Thyroid gland (tissue), 4 donors: Measurements from ENCODE around the gene TPBGL. TPM values are rescaled to one million over a fixed set of nuclear protein-coding genes. Genes with fewer than 3 reads are reported as not detected.

Experiments used
- DNase-seq, 2 donors: peaks; one replicate each; pipeline ENCODE4 v3.0.0-alpha.2; 2019
- H3K27ac ChIP-seq, 3 donors: fragments of 200-600 bp; sonication (generic); 1 replicate in 2 of 3; 2 replicates in 1 of 3; pipeline ENCODE4 v1.5.1; 2016 to 2019; ENCODE audit warnings: mild to moderate bottlenecking in 1 of 3, moderate library complexity in 1 of 3
- H3K27me3 ChIP-seq: fragments of 200-600 bp; sonication (generic); one replicate; pipeline ENCODE4 v1.5.1; 2019
- H3K36me3 ChIP-seq, 2 donors: fragments of 200-600 bp; sonication (generic); one replicate each; pipeline ENCODE4 v1.5.1; 2016 to 2019
- H3K4me1 ChIP-seq, 2 donors: fragments of 200-600 bp; sonication (generic); one replicate each; pipeline ENCODE4 v1.5.1; 2017 to 2019
- H3K4me3 ChIP-seq, 3 donors: fragments of 200-600 bp; sonication (generic); replicated peaks in 1 of 3; 1 replicate in 2 of 3; 2 replicates in 1 of 3; pipeline ENCODE4 v1.5.1; 2016; ENCODE audit warnings: mild to moderate bottlenecking in 1 of 3
- H3K9me3 ChIP-seq: fragments of 200-600 bp; sonication (generic); one replicate; pipeline ENCODE4 v1.5.1; 2017
- POLR2A ChIP-seq, 2 donors: fragments of 450-650 bp; IDR thresholded peaks; one replicate each; pipeline ENCODE4 v1.6.1; 2017; ENCODE audit warnings: antibody characterized with exemption in 2 of 2, mild to moderate bottlenecking in 2 of 2, moderate library complexity in 1 of 2
- WGBS, 2 donors: methylation state at CpG; one replicate each; pipeline ENCODE4 v1.1.5; 2017; 5-methylcytosine and 5-hydroxymethylcytosine counted together
- intact Hi-C: fragments of 100-400 bp; cut with DNase I; formaldehyde crosslinking; loops from one replicate; pipeline ENCODE4 v1.15.1; 2023
- total RNA-seq, 4 donors: library from RNA; depleted of rRNA; stranded (reverse); fragments of >200 nt; gene quantifications; one replicate each; pipeline ENCODE4 v1.2.3, GENCODE V29; 2016
- TF ChIP-seq, protein P1 (sequence below), 6 experiments: fragments of 200-600 bp in 3 of 6; fragments of 450-650 bp in 3 of 6; sonication (generic) in 3 of 6; IDR thresholded peaks; one replicate each; pipeline ENCODE4 v1.5.1; 2016 to 2019; ENCODE audit warnings: antibody characterized with exemption in 6 of 6, mild to moderate bottlenecking in 2 of 6, inconsistent platforms in 1 of 6, moderate library complexity in 1 of 6

Gene TPBGL
- total RNA-seq, 4 donors from 2014 or later = 0.67 to 0.89 (median 0.79) TPM; not detected in 1

DNA sequence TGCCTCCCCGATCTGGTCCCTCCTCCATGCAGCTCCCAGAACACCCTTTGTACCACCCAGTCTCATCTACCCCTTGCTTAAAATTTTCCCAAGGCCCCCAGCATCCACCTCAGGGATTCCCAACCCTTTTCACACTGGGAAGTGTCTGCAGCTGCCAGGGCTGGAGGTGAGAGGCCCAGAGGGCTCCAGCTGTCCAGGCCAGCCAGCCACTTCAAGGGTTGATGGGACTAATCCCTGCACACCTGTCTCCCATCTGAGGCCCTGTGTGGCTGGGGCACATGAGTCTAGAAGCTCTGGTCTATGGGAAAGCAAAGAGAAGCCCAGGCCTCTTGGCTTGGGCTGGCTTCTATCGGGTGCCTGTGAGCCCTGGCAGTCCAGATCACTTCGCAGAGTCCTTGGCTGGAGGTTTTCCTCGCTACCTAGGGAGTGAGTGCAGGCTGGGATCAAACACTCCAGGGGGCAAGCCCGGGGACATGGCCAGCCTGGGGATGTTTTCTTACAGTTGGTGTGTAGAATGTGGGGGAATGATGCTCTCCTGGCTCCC lies 41.1 kb upstream of the TPBGL start:
- no peaks in the 10 kb centered on the region for H3K36me3 ChIP-seq
- WGBS, 2 donors = 82 to 90% methylated on average over 2 to 3 of the region's 5 CpGs
- H3K27me3 ChIP-seq = no peaks in the 10 kb centered on the region
- DNase-seq = no peak
- intact Hi-C loops = no loop called here
- H3K4me1 ChIP-seq = peaks cover 10 to 17% of the 10 kb centered on the region in 2 donors
- H3K9me3 ChIP-seq = no peaks in the 10 kb centered on the region
- H3K4me3 ChIP-seq = no peak overlapping the region
- no peak overlapping the region for H3K27ac ChIP-seq
- TF ChIP-seq, protein P1, sequence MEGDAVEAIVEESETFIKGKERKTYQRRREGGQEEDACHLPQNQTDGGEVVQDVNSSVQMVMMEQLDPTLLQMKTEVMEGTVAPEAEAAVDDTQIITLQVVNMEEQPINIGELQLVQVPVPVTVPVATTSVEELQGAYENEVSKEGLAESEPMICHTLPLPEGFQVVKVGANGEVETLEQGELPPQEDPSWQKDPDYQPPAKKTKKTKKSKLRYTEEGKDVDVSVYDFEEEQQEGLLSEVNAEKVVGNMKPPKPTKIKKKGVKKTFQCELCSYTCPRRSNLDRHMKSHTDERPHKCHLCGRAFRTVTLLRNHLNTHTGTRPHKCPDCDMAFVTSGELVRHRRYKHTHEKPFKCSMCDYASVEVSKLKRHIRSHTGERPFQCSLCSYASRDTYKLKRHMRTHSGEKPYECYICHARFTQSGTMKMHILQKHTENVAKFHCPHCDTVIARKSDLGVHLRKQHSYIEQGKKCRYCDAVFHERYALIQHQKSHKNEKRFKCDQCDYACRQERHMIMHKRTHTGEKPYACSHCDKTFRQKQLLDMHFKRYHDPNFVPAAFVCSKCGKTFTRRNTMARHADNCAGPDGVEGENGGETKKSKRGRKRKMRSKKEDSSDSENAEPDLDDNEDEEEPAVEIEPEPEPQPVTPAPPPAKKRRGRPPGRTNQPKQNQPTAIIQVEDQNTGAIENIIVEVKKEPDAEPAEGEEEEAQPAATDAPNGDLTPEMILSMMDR (IDR thresholded peaks at IDR 0.05) = no peak
- no peak for TF ChIP-seq POLR2A (IDR thresholded peaks at IDR 0.05)

GRCh38 chr11:75200051-75200450 lies 40.5 kb upstream of the TPBGL start:
- Histone ChIP-seq H3K27me3 (no peaks in the 10 kb centered on the region), H3K36me3 (no peaks in the 10 kb centered on the region), H3K4me1 (peaks cover 5 to 11% of the 10 kb centered on the region in 2 donors), H3K27ac (no peak overlapping the region), H3K9me3 (no peaks in the 10 kb centered on the region), H3K4me3 (no peak overlapping the region)
- DNase-seq = peak; percentile 51 to 68
- no peak for TF ChIP-seq POLR2A (IDR thresholded peaks at IDR 0.05)
- TF ChIP-seq, protein P1 (IDR thresholded peaks at IDR 0.05) = no peak
- 37 to 44% methylated on average over 8 to 10 of the region's 10 CpGs for WGBS, 2 donors
- intact Hi-C loops = no loop called here

DNA sequence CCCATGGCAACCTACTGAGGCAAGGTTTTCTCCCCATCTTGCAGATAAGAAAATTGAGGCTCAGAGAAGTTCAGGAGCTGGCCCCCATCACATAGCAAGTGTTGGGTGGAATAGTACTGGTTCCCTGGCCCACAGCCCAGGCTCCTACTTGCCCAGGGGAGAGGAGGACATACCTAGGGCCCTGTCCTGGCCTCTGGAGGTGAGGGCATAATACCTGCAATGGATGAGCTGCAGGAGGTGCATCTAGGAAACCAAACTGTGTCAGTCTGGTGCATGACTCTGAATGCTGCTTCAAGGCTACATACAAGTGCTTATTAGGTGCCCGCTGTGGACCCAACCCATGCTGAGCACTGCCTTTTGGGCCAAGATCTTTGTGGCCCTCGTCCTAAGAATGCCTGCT lies 40.0 kb upstream of the TPBGL start:
- Histone ChIP-seq H3K4me3 (no peak overlapping the region), H3K4me1 (peaks cover under 1 to 6% of the 10 kb centered on the region in 2 donors), H3K27ac (no peak overlapping the region), H3K36me3 (no peaks in the 10 kb centered on the region), H3K9me3 (no peaks in the 10 kb centered on the region), H3K27me3 (no peaks in the 10 kb centered on the region)
- 88 to 91% methylated on average over 2 of the region's 2 CpGs for WGBS, 2 donors
- intact Hi-C loops = no loop called here
- TF ChIP-seq, protein P1 (IDR thresholded peaks at IDR 0.05) = no peak
- TF ChIP-seq POLR2A (IDR thresholded peaks at IDR 0.05) = no peak
- DNase-seq = no peak

DNA sequence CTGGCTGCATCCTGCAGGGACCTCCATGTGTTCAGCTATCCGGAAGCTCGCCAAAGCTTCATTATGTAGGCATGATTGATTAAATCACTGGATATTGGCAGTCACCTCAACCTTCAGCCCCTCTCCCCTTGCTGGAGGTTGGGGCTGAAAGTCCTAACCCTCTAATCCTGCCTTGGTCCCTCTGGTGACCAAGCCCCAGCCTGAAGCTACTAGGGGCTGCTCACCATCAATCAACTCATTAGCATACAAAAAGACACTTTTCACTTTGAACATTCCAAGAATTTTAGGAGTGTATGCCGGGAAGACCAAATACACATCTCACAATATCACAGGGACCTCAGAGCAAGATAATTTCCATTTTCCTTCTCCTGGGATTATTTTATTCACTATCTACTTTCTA lies 38.8 kb upstream of the TPBGL start:
- intact Hi-C loops = no loop called here
- H3K4me3 ChIP-seq = no peak overlapping the region
- H3K9me3 ChIP-seq = no peaks in the 10 kb centered on the region
- no peaks in the 10 kb centered on the region for H3K27me3 ChIP-seq
- H3K36me3 ChIP-seq = no peaks in the 10 kb centered on the region
- H3K27ac ChIP-seq = no peak overlapping the region
- 58 to 81% methylated on average over 3 of the region's 3 CpGs for WGBS, 2 donors
- DNase-seq = no peak
- H3K4me1 ChIP-seq = peaks cover 0 to 4% of the 10 kb centered on the region in 2 donors
- TF ChIP-seq POLR2A (IDR thresholded peaks at IDR 0.05) = no peak
- TF ChIP-seq, protein P1 (IDR thresholded peaks at IDR 0.05) = no peak

DNA sequence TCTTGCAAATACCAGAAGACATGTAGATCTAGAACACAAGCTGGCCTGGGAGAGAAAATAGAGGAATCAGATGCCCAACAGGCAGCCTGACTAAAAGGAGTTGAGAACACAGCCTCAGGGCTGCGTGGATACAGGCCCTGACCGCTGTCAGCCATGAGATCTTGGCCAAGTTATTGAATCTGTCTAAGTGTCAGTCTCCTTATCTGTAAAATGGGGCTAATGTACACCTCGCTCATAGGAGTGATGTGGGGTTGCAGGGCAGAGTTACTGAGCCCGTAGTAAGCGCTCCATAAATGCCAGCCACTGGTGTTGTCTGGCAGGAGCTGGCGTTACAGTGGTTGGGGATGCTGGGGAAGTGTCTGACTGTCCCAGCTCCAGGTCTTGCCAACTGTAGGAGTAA lies 38.4 kb upstream of the TPBGL start:
- H3K9me3 ChIP-seq = no peaks in the 10 kb centered on the region
- no peak for TF ChIP-seq POLR2A (IDR thresholded peaks at IDR 0.05)
- TF ChIP-seq, protein P1 (IDR thresholded peaks at IDR 0.05) = no peak
- no peak overlapping the region for H3K4me3 ChIP-seq
- WGBS, 2 donors = 87 to 94% methylated on average over 6 of the region's 6 CpGs
- no peaks in the 10 kb centered on the region for H3K27me3 ChIP-seq
- DNase-seq = no peak
- intact Hi-C loops = no loop called here
- H3K36me3 ChIP-seq = no peaks in the 10 kb centered on the region
- H3K27ac ChIP-seq = no peak overlapping the region
- H3K4me1 ChIP-seq = peaks cover 0 to 4% of the 10 kb centered on the region in 2 donors
